IPS DF 4.7 (cell line): Measurements from ENCODE around the gene LEP.
"Not testable (repeated sequence)": the region's sequence is repeated elsewhere in the genome, so short reads cannot be mapped to it uniquely, and the experiment has no call there.

Experiments used
- DNase-seq: peaks from one replicate; pipeline ENCODE4 v3.0.0-alpha.2; 2013; ENCODE audit warnings: low spot score; ENCODE audit errors: extremely low read depth

Gene LEP

DNA sequence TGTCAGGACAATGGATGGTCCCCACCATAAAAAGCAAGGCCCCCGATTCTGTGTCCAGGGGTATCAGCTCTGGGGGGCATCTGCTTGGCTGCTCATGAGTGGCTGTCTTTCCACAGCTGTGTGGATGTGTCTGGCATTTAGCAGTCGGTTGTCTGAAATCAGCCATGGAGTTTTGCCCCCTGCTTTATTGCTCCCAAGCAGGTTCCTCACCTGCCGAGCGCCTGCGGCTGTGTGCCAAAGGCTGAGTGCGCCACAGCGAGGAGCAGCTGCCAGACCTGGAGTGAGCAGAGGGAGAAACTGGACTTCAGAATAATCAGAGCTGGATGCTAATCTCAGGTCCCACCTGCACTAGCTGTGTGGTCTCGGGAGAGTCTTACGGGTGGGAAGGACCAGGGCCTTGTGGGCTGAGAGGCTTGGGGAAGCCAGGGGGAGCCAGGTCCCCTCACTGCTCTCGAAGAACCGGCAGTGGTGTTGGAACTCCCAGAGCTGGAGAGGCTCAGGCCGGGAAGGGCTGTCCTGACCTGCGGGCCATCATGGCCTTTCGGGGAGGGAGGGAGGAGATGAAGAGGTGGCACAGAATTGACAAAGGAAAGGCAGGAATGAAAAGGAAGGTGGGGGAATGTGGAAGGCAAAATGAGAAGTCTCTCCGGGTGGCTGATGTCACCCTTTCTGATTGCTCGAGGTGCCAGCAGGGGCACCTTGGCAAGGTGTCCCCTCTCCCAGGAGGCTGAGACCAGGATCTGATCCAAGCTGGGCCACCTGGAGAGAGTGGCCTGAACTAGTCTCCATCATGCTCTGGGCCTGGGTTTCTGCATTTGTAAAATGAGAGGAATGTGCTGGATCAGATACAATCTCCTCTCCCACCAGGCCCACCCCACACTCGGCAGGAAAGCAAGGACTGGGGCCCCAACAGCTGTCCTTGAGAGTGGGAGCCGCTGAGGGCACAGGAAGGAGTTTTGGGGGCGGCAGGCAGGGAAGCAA lies 30.2 kb upstream of the LEP start:
- no peak for DNase-seq

- no peak for DNase-seq
These were observed 29.5 kb upstream of the LEP start for GRCh38 chr7:128211626-128212025.

- no peak for DNase-seq
These were observed 26.6 kb upstream of the LEP start for GRCh38 chr7:128214463-128214862.

- DNase-seq, result no peak
These were observed 25.8 kb upstream of the LEP start for GRCh38 chr7:128215281-128215680.

DNA sequence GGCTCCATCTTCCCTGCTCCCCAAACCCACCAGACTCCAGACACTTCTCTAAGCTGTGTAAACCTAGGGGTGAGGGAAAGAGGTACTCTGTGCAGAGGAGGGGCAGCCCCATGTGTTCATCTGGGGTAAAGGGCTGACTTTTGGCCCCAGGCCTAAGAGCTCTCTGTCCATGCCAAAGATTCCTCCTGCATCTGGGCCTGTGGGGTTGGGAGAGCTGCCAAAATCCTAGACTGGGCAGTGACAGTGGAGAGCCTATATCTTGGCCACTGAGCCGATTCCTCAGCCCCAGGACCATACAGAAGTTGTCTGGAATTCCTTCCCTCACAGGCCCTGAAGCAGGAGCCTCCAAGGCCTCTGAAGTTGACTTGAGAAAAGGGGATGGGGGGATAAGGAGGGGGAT lies 25.3 kb upstream of the LEP start:
- DNase-seq, result no peak

DNA sequence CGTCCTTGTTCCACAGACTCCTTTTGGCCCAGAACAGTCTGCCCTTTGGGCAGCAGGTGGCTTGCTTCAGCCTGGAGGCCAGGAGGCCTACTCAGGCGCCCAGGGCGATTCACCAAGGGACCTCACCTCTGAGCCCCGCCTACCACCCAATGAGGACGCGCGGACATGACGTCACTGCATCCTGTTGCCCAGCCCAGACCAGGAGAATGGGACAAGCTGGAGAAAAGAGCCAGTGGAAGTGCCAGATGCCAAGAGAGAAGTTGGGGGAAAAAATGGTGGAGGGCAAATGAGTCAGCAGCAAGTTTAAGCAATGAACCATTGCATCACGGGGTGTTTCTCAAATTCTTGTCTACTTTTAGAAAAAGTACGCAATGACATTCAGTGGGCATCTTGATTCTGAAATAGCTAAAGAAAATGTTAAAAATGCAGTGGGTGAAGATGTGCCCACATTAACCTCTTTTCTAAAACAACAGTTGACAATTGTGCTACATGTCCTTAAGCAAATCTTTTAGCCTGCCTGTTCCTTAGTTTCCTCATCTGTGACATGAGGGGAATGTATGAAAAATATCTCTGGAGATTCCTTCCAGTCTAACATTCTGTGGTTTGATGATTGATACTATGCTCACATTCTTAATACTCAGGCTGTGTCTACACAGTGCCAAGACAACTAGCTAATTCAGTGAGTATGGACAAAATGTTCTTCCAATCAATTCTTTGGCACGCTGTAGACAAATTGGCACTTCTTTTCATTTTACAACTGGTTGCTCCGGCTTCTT lies 23.9 kb upstream of the LEP start:
- DNase-seq, result no peak

- DNase-seq, result no peak
These were observed 23.0 kb upstream of the LEP start for GRCh38 chr7:128217967-128218652.

GRCh38 chr7:128219636-128220035 lies 21.4 kb upstream of the LEP start:
- no peak for DNase-seq

- no peak for DNase-seq
These were observed 19.1 kb upstream of the LEP start for GRCh38 chr7:128221929-128222403.

DNA sequence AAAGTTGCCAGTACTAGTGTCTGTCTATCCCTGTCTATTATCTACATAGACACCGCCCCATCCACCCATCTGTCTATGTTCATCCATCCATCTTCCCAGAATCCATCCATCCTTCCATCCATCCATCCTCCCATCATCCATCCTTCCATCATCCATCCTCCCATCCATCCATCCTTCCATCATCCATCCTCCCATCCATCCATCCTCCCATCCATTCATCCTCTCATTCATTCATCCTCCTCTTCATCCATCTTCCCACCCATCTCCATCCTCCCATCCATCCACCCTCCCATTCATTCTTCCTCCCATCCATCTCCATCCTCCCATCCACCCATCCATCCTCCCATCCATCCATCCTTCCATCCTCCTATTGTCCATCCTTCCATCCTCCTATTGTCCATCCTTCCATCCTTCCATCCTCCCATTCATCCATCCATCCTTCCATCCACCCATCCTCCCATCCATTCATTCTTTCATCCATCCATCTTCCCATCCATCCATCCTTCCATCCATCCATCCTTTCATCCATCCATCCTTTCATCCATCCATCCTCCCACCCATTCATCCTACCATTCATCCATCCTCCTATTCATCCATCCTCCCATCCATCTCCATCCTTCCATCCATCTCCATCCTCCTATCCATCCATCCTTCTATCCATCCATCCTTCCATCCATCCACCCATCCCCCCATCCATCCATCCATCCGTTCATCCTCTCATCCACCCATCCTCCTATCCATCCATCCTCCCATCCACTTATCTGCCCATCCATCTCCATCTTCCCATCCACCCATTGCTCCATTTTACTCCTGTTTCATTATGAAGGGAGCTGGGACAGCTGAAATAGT lies 14.7 kb upstream of the LEP start:
- DNase-seq, result no peak

DNA sequence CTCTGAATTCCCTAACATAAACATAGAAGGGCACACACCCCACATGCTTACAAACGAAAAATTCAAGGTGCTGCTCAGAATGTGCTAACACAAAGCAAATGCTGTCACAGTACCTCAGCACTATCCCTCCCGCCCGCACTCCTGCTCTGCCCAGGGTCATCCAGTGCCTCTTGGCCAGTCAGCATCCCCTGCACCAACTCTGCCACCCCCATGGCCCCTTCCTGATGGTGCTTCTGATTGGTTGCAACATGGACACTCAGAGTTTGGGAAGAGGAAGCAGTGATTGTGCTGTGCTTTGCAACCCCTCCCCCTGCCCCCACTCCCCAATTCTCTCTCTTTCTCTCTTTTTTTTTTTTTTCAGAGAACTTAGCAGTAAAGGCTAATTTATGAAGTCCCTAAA lies 13.8 kb upstream of the LEP start:
- DNase-seq, result no peak

- DNase-seq, result no peak
These were observed 10.1 kb upstream of the LEP start for GRCh38 chr7:128231021-128231420.

DNA sequence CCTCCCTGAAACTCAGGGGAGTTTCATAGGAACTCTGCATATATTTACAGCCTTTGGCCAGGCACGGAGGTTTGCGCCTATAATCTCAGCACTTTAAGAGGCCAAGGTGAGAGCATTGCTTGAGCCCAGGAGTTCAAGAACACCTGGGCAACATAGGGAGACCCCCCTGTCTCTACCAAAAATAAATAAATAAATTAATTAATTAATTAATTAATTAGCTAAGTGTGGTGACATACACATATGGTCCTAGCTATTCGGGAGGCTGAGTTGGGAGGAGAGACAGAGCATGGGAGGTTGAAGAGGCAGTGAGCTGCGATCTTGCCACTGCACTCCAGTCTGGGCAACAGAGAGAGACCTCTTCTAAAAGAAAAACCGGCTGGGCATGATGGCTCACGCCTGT lies 9.4 kb upstream of the LEP start:
- DNase-seq, result no peak

- no peak for DNase-seq
These were observed 7.6 kb upstream of the LEP start for GRCh38 chr7:128233471-128233870.

GRCh38 chr7:128234476-128235026 lies 6.5 kb upstream of the LEP start:
- no peak for DNase-seq

DNA sequence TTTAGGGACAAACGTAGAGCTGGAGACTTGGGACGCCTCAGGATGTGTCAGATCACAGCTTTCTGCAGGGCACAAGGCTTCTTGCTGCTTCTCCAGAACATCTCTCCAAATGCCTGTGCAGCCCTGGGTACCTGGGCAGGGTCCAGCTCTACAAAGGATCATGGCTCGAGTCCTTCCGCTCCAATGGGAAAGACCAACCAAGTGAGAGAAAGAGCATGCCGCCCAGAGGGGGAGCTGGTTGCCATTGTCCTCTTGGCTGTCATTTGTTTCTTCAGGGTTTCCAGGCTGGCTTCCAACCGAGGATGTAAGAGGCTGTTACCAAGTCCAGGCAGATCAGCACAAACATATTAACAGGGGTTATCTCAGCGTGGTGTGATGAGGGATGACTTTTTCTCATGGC lies 5.6 kb upstream of the LEP start:
- no peak for DNase-seq

GRCh38 chr7:128236924-128237586 lies 4.0 kb upstream of the LEP start:
- DNase-seq, result no peak

DNA sequence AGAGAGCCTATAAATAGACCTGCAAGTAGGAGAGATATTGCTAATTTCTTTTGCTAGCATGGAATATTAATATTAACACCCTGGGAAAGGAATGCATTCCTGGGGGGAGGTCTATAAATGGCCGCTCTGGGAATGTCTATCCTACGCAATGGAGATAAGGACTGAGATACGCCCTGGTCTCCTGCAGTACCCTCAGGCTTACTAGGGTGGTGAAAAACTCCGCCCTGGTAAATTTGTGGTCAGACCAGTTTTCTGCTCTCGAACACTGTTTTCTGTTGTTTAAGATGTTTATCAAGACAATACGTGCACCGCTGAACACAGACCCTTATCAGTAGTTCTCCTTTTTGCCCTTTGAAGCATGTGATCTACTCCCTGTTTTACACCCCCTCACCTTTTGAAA lies 1.9 kb upstream of the LEP start:
- not testable (repeated sequence) for DNase-seq

- no peak for DNase-seq
These were observed 1.6 kb downstream of the LEP start for GRCh38 chr7:128242661-128243060.

- DNase-seq, result no peak
These were observed 2.2 kb downstream of the LEP start for GRCh38 chr7:128243273-128243672.
